ENCODE results near the gene BSG. TPM values are rescaled to one million over a fixed set of nuclear protein-coding genes. Genes with fewer than 3 reads are reported as not detected.

The BSG gene
- total and polyA plus RNA-seq, 4 donors = 80.4 to 367 (median 149) TPM

GRCh38 chr19:609004-609346 is 36.6 kb downstream of the BSG start:
- peaks cover 0 to 3% (median 0%) of the 10 kb centered on the region in 4 donors for H3K4me1 ChIP-seq (ENCODE audit: control insufficient read depth in 4 of 4, insufficient read depth in 4 of 4, low read length in 3 of 4)
- no peaks in the 10 kb centered on the region for H3K9me3 ChIP-seq (ENCODE audit: control insufficient read depth in 4 of 4, low read length in 3 of 4)
- H3K4me3 ChIP-seq (ENCODE audit: low read depth in 1 of 3, low read length in 3 of 3) = no peak overlapping the region
- peaks cover 0 to 2% (median 0%) of the 10 kb centered on the region in 4 donors for H3K36me3 ChIP-seq (ENCODE audit: control insufficient read depth in 4 of 4, insufficient read depth in 3 of 4, low read depth in 1 of 4, low read length in 3 of 4)
- DNase-seq (ENCODE audit: low spot score) = no peak
- TF ChIP-seq GABPA (IDR thresholded peaks at IDR 0.05 in 1 of 2, conservative IDR thresholded peaks at IDR 0.05 in 1 of 2) (no peak), YY1 (IDR thresholded peaks at IDR 0.05) (no peak), FOXA2 (IDR thresholded peaks at IDR 0.05) (no peak), ZBTB33 (IDR thresholded peaks at IDR 0.05) (no peak), RAD21 (IDR thresholded peaks at IDR 0.05) (no peak), FOXA1 (IDR thresholded peaks at IDR 0.05) (no peak)
- TF ChIP-seq, protein P1, sequence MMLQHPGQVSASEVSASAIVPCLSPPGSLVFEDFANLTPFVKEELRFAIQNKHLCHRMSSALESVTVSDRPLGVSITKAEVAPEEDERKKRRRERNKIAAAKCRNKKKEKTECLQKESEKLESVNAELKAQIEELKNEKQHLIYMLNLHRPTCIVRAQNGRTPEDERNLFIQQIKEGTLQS (IDR thresholded peaks at IDR 0.05) = no peak
- H3K27ac ChIP-seq (ENCODE audit: low read depth in 1 of 2, low read length in 2 of 2) = no peak overlapping the region
- H3K9ac ChIP-seq (ENCODE audit: low read depth in 1 of 2, low read length in 2 of 2) = no peak overlapping the region
- H3K27me3 ChIP-seq (ENCODE audit: control insufficient read depth in 4 of 4, insufficient read depth in 4 of 4, low read length in 3 of 4) = no peaks in the 10 kb centered on the region
- WGBS = 63% methylated on average over 22 of the region's 22 CpGs

DNA sequence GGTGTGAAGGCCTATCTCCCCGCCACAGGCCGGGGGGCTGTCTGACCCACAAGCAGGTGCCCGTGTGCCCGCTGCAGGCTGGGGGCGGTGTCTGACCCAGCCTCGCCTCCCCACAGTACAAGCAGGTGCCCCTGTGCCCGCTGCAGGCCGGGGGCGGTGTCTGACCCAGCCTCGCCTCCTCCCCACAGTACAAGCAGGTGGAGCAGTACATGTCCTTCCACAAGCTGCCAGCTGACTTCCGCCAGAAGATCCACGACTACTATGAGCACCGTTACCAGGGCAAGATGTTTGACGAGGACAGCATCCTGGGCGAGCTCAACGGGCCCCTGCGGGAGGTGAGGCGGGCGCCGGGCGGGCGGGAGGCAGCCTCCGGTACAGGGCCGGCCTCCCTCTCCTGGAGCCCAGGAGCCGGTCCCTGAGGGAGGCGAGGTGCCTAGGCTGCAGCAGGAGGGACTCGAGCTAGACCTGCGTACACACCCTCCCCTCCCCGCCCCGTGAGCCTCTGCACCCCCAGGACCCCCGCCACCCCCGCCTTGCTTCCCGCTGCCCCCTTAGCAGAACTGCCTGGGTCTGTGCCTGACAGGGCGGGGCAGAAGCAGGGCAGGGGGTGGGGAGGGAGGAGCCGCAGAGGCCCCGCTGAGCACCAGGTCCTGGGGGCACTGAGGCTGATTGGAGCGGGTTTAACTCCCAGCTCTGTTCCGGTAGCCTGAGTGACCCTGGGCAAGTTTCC is 37.8 kb downstream of the BSG start:
- H3K27me3 ChIP-seq (ENCODE audit: control insufficient read depth in 4 of 4, insufficient read depth in 4 of 4, low read length in 3 of 4) = no peaks in the 10 kb centered on the region
- H3K4me1 ChIP-seq (ENCODE audit: control insufficient read depth in 4 of 4, insufficient read depth in 4 of 4, low read length in 3 of 4) = peaks cover 0 to 3% (median 0%) of the 10 kb centered on the region in 4 donors
- TF ChIP-seq FOXA1 (IDR thresholded peaks at IDR 0.05) (no peak), HNF4A (conservative IDR thresholded peaks at IDR 0.05) (no peak), ZBTB33 (IDR thresholded peaks at IDR 0.05) (no peak), YY1 (IDR thresholded peaks at IDR 0.05) (no peak)
- TF ChIP-seq, protein P1 (IDR thresholded peaks at IDR 0.05) = no peak
- H3K27ac ChIP-seq (ENCODE audit: low read depth in 1 of 2, low read length in 2 of 2) = no peak overlapping the region
- no peak overlapping the region for H3K9ac ChIP-seq (ENCODE audit: low read depth in 1 of 2, low read length in 2 of 2)
- H3K36me3 ChIP-seq (ENCODE audit: control insufficient read depth in 4 of 4, insufficient read depth in 3 of 4, low read depth in 1 of 4, low read length in 3 of 4) = peaks cover 0 to 2% (median 0%) of the 10 kb centered on the region in 4 donors
- no peak for DNase-seq (ENCODE audit: low spot score)
- 73% methylated on average over 38 of the region's 38 CpGs for WGBS
- H3K9me3 ChIP-seq (ENCODE audit: control insufficient read depth in 4 of 4, low read length in 3 of 4) = no peaks in the 10 kb centered on the region
- H3K4me3 ChIP-seq (ENCODE audit: low read depth in 1 of 3, low read length in 3 of 3) = peak overlapping the region in 1 of 3 donors; percentile 1

- Histone ChIP-seq H3K36me3 (ENCODE audit: control insufficient read depth in 4 of 4, insufficient read depth in 3 of 4, low read depth in 1 of 4, low read length in 3 of 4) (peaks cover 0 to 2% (median 0%) of the 10 kb centered on the region in 4 donors), H3K4me1 (ENCODE audit: control insufficient read depth in 4 of 4, insufficient read depth in 4 of 4, low read length in 3 of 4) (peaks cover 0 to 3% (median 0%) of the 10 kb centered on the region in 4 donors), H3K4me3 (ENCODE audit: low read depth in 1 of 3, low read length in 3 of 3) (no peak overlapping the region), H3K9ac (ENCODE audit: low read depth in 1 of 2, low read length in 2 of 2) (no peak overlapping the region), H3K9me3 (ENCODE audit: control insufficient read depth in 4 of 4, low read length in 3 of 4) (no peaks in the 10 kb centered on the region), H3K27ac (ENCODE audit: low read depth in 1 of 2, low read length in 2 of 2) (no peak overlapping the region), H3K27me3 (ENCODE audit: control insufficient read depth in 4 of 4, insufficient read depth in 4 of 4, low read length in 3 of 4) (no peaks in the 10 kb centered on the region)
- no peak for DNase-seq (ENCODE audit: low spot score)
- WGBS = 63% methylated on average over 36 of the region's 36 CpGs
- TF ChIP-seq GABPA (IDR thresholded peaks at IDR 0.05 in 1 of 2, conservative IDR thresholded peaks at IDR 0.05 in 1 of 2) = peak in 1 of 2 donors; percentile 43
- TF ChIP-seq YY1 (IDR thresholded peaks at IDR 0.05) = no peak
- TF ChIP-seq, protein P2, sequence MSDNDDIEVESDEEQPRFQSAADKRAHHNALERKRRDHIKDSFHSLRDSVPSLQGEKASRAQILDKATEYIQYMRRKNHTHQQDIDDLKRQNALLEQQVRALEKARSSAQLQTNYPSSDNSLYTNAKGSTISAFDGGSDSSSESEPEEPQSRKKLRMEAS (IDR thresholded peaks at IDR 0.05) = no peak
- TF ChIP-seq JUND (IDR thresholded peaks at IDR 0.05) = no peak
- TF ChIP-seq HNF4A (conservative IDR thresholded peaks at IDR 0.05) = no peak
- TF ChIP-seq HNF4G (IDR thresholded peaks at IDR 0.05) = no peak
- no peak for TF ChIP-seq TAF1 (conservative IDR thresholded peaks at IDR 0.05)
- TF ChIP-seq EGR1 (IDR thresholded peaks at IDR 0.05; ENCODE audit: low read depth in 2 of 2) = no peak
- TF ChIP-seq, protein P3, sequence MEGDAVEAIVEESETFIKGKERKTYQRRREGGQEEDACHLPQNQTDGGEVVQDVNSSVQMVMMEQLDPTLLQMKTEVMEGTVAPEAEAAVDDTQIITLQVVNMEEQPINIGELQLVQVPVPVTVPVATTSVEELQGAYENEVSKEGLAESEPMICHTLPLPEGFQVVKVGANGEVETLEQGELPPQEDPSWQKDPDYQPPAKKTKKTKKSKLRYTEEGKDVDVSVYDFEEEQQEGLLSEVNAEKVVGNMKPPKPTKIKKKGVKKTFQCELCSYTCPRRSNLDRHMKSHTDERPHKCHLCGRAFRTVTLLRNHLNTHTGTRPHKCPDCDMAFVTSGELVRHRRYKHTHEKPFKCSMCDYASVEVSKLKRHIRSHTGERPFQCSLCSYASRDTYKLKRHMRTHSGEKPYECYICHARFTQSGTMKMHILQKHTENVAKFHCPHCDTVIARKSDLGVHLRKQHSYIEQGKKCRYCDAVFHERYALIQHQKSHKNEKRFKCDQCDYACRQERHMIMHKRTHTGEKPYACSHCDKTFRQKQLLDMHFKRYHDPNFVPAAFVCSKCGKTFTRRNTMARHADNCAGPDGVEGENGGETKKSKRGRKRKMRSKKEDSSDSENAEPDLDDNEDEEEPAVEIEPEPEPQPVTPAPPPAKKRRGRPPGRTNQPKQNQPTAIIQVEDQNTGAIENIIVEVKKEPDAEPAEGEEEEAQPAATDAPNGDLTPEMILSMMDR (IDR thresholded peaks at IDR 0.05; ENCODE audit: low read depth, low read length, missing input control) = no peak
- TF ChIP-seq ZBTB33 (IDR thresholded peaks at IDR 0.05) = no peak
- peak; percentile 53 for TF ChIP-seq NR2F2 (IDR thresholded peaks at IDR 0.05)
- TF ChIP-seq RAD21 (IDR thresholded peaks at IDR 0.05) = no peak
These were observed 38.5 kb downstream of the BSG start for GRCh38 chr19:610801-611480.
